HepG2 (cell line): ENCODE measurements around the gene KISS1R. TPM values are rescaled to one million over a fixed set of nuclear protein-coding genes. Genes with fewer than 3 reads are reported as not detected.

Experiments
- ATAC-seq: fragments of 200-7000 bp; cut with Tn5 transposase; 3 replicates; pipeline ENCODE4 v1.9.1; 2020; ENCODE audit warnings: mild to moderate bottlenecking, moderate library complexity
- BruUV-seq: library from RNA; stranded (reverse); fragments of 400-500 nt; replicated peaks from 2 replicates; lab custom pipeline; 2021; lab: Mats Ljungman, UMichigan
- CTCF ChIA-PET: fragments of 300-600 bp; formaldehyde crosslinking; extraction: SDS; loops from one replicate; lab custom pipeline; 2021; ENCODE audit warnings: low total read pairs, inconsistent platforms, low intra/inter-chr PET ratio; lab: Yijun Ruan, JAX
- POLR2A ChIA-PET: fragments of 350-600 bp; sonication (Branson Sonifier 250); formaldehyde crosslinking; loops from one replicate; lab custom pipeline; 2020; ENCODE audit warnings: antibody characterized with exemption, inconsistent platforms; lab: Yijun Ruan, JAX
- DNase-seq: peaks from one replicate; pipeline ENCODE4 v3.0.0-alpha.2; 2015; ENCODE audit warnings: low spot score
- FAIRE-seq: peaks from 3 replicates; lab custom pipeline; 2011; peaks lifted over from hg19 to GRCh38; lab: Jason Lieb, UNC
- H2AFZ ChIP-seq: one replicate; pipeline ENCODE4 v1.6.1; 2011; ENCODE audit warnings: low read length, inconsistent platforms
- H3K27ac ChIP-seq: fragments of 300-600 bp; 3 replicates; pipeline ENCODE4 v1.8.0; 2011; ENCODE audit warnings: mixed run types, mild to moderate bottlenecking, mixed read lengths, low read length, inconsistent platforms; ENCODE audit not compliant: insufficient read depth; ENCODE audit errors: extremely low read length
- H3K27me3 ChIP-seq, 2 experiments: fragments of 200-600 bp in 1 of 2; 2 replicates in 1 of 2; 3 replicates in 1 of 2; pipeline versions ENCODE4 v1.6.0 to v1.8.0; 2011; ENCODE audit warnings: low read length in 2 of 2, mild to moderate bottlenecking in 2 of 2, moderate library complexity in 2 of 2, inconsistent platforms in 1 of 2; ENCODE audit not compliant: insufficient read depth in 2 of 2, control insufficient read depth in 1 of 2
- H3K36me3 ChIP-seq, 2 experiments: fragments of 200-600 bp in 1 of 2; replicated peaks in 1 of 2; 2 replicates in 1 of 2; 3 replicates in 1 of 2; pipeline versions ENCODE4 v1.5.1 to v1.8.0; 2011; ENCODE audit warnings: low read length in 2 of 2, inconsistent platforms in 1 of 2; ENCODE audit not compliant: insufficient read depth in 2 of 2, control insufficient read depth in 1 of 2
- H3K4me1 ChIP-seq: 2 replicates; pipeline ENCODE4 v1.5.1; 2012; ENCODE audit warnings: low read length, inconsistent platforms; ENCODE audit not compliant: insufficient read depth
- H3K4me2 ChIP-seq: 2 replicates; pipeline ENCODE4 v1.6.0; 2011; ENCODE audit warnings: low read depth, low read length, inconsistent platforms
- H3K4me3 ChIP-seq, 3 experiments: fragments of 200-600 bp in 1 of 3; sonication (generic), shearing (Covaris generic) in 1 of 3; replicated peaks in 1 of 3; 2 replicates each; pipeline ENCODE4 v1.5.1; 2011 to 2016; ENCODE audit warnings: low read length in 3 of 3, inconsistent platforms in 2 of 3, low read depth in 2 of 3, mild to moderate bottlenecking in 2 of 3, control low read depth in 1 of 3, mixed read lengths in 1 of 3; ENCODE audit not compliant: insufficient read depth in 1 of 3
- H3K79me2 ChIP-seq: one replicate; pipeline ENCODE4 v1.6.1; 2011; ENCODE audit warnings: low read length, inconsistent platforms; ENCODE audit not compliant: insufficient read depth
- H3K9ac ChIP-seq: 2 replicates; pipeline ENCODE4 v1.6.0; 2011; ENCODE audit warnings: mild to moderate bottlenecking, low read depth, low read length, inconsistent platforms; ENCODE audit not compliant: insufficient read depth
- H3K9me3 ChIP-seq: 2 replicates; pipeline ENCODE4 v1.5.1; 2012; ENCODE audit warnings: mild to moderate bottlenecking, low read length
- H4K20me1 ChIP-seq: 2 replicates; pipeline ENCODE4 v1.6.0; 2011; ENCODE audit warnings: inconsistent platforms, mild to moderate bottlenecking, low read length, moderate library complexity; ENCODE audit not compliant: insufficient read depth
- AGO2 ChIP-seq: fragments of 200-400 bp; formaldehyde crosslinking; optimal IDR thresholded peaks from 2 replicates; pipeline ENCODE3; 2017; ENCODE audit warnings: mild to moderate bottlenecking, low read depth, low read length, moderate library complexity
- CEBPG ChIP-seq: IDR thresholded peaks from 2 replicates; pipeline ENCODE4 v1.6.1; 2016
- CTCF ChIP-seq: sonication (generic); formaldehyde crosslinking; IDR thresholded peaks from 2 replicates; pipeline ENCODE4 v1.5.0; 2020; ENCODE audit warnings: mild to moderate bottlenecking, missing genetic modification reagents, moderate library complexity
- HMG20B ChIP-seq: conservative IDR thresholded peaks from 2 replicates; pipeline ENCODE4 v1.6.1; 2016; ENCODE audit warnings: missing genetic modification reagents, missing compliant biosample characterization
- HNRNPL ChIP-seq: fragments of 200-400 bp; formaldehyde crosslinking; IDR thresholded peaks from 2 replicates; pipeline ENCODE4 v1.6.1; 2017; ENCODE audit warnings: mild to moderate bottlenecking, low read depth, low read length
- MTA1 ChIP-seq: sonication (generic); formaldehyde crosslinking; IDR thresholded peaks from 2 replicates; pipeline ENCODE4 v1.4.0; 2020; ENCODE audit warnings: missing genetic modification reagents, mild to moderate bottlenecking, borderline replicate concordance
- PITX1 ChIP-seq: sonication (generic); formaldehyde crosslinking; IDR thresholded peaks from 2 replicates; pipeline ENCODE4 v1.5.1; 2020; ENCODE audit warnings: mild to moderate bottlenecking, missing genetic modification reagents
- RBFOX2 ChIP-seq: fragments of 200-400 bp; formaldehyde crosslinking; IDR thresholded peaks from 2 replicates; pipeline ENCODE4 v1.6.1; 2017; ENCODE audit warnings: low read depth, mild to moderate bottlenecking, low read length
- RBM22 ChIP-seq: fragments of 200-400 bp; formaldehyde crosslinking; optimal IDR thresholded peaks from 2 replicates; pipeline ENCODE3; 2017; ENCODE audit warnings: mild to moderate bottlenecking, low read length, moderate library complexity
- RXRA ChIP-seq: sonication (generic); formaldehyde crosslinking; IDR thresholded peaks from 2 replicates; pipeline ENCODE4 v1.5.1; 2020; ENCODE audit warnings: missing genetic modification reagents
- STAG1 ChIP-seq: sonication (generic); formaldehyde crosslinking; IDR thresholded peaks from 2 replicates; pipeline ENCODE4 v1.4.0; 2020; ENCODE audit warnings: missing genetic modification reagents
- ZBTB33 ChIP-seq: sonication (generic); formaldehyde crosslinking; IDR thresholded peaks from 2 replicates; pipeline ENCODE4 v1.4.0; 2020; ENCODE audit warnings: missing genetic modification reagents
- ZNF687 ChIP-seq: sonication (generic); formaldehyde crosslinking; IDR thresholded peaks from 2 replicates; pipeline ENCODE4 v1.5.1; 2020; ENCODE audit warnings: mild to moderate bottlenecking, missing genetic modification reagents, moderate library complexity
- WGBS: methylation state at CpG from one replicate; pipeline ENCODE4 v1.1.6; 2017; ENCODE audit warnings: low lambda C conversion rate; 5-methylcytosine and 5-hydroxymethylcytosine counted together
- in situ Hi-C: cut with HindIII; loops from 2 replicates; pipeline ENCODE4 v1.10.0; 2017; ENCODE audit warnings: low pct_unique_long_range_greater_than_20kb; ENCODE audit not compliant: extremely low pct_ligation_motif_present
- intact Hi-C: fragments of 100-400 bp; cut with micrococcal nuclease; formaldehyde crosslinking; loops from one replicate; pipeline ENCODE4 v1.10.0; 2022; ENCODE audit not compliant: unreplicated experiment
- polyA plus RNA-seq, 8 experiments: library from polyadenylated mRNA; depleted of rRNA in 3 of 8; stranded (reverse) in 7 of 8; unstranded in 1 of 8; fragments of >200 nt; fragmentation: Illumina TruSeq in 4 of 8; extraction: Trizol in 4 of 8; gene quantifications; 2 replicates each; pipeline versions ENCODE4 v1.2.1 to v1.2.3, GENCODE V29; 2011 to 2016; ENCODE audit warnings: low read depth in 4 of 8, missing spikeins in 1 of 8, mixed read lengths in 1 of 8; ENCODE audit not compliant: insufficient read depth in 1 of 8
- total RNA-seq, 5 experiments: library from RNA; depleted of rRNA; stranded (reverse); fragments of >200 nt; fragmentation: Illumina TruSeq; extraction: Trizol; gene quantifications; 2 replicates each; pipeline ENCODE4 v1.2.3, GENCODE V29; 2016; ENCODE audit warnings: low read depth in 1 of 5

The KISS1R gene
- total and polyA plus RNA-seq, 2 of the 13 experiments (the other 11 are each of a cell fraction or from before 2014, with no cell fraction given) = 1.1 to 10.2 TPM

GRCh38 chr19:964761-965694, 47.9 kb downstream of the KISS1R start (continued):
- TF ChIP-seq HNRNPL = 0 out of 2 replicates have a peak, but pooled peaks have one; percentile 22
- peak; percentile 88 for TF ChIP-seq RBM22
- TF ChIP-seq PITX1 (CRISPR knock-in tag) = no peak
- TF ChIP-seq, all 625 proteins: peak for 6

GRCh38 chr19:966485-967088, 49.5 kb downstream of the KISS1R start:
- no peak overlapping the region for H3K4me2 ChIP-seq
- no peaks in the 10 kb centered on the region for H3K27me3 ChIP-seq
- H3K9ac ChIP-seq = no peak overlapping the region
- H2AFZ ChIP-seq = no peak overlapping the region
- DNase-seq (no peak), ATAC-seq (peak; percentile 37; the same call in 2 of the 3 replicates), FAIRE-seq (no peak)
- peaks cover 44 to 71% of the 10 kb centered on the region in 2 experiments for H3K36me3 ChIP-seq
- ChIA-PET POLR2A (interaction anchor here (0.7 to 1.6 kb wide), 4 partner anchors 11 to 43 kb away, joined by 3 read pairs; no protein-coding TSS in a partner anchor), CTCF (no interaction called here)
- H3K27ac ChIP-seq = no peak overlapping the region
- H3K79me2 ChIP-seq = peaks cover 8% of the 10 kb centered on the region
- 97% methylated on average over 8 of the region's 17 CpGs for WGBS
- peaks cover 17% of the 10 kb centered on the region for H3K4me1 ChIP-seq
- H3K4me3 ChIP-seq = no peak overlapping the region
- no peaks in the 10 kb centered on the region for H3K9me3 ChIP-seq
- intact Hi-C loops (no loop called here), in situ Hi-C loops (no loop called here)
- no peaks in the 10 kb centered on the region for H4K20me1 ChIP-seq
- BruUV-seq = no TSS peak
- TF ChIP-seq RBFOX2 (peak; percentile 65), HMG20B (CRISPR knock-in tag) (no peak), ZNF687 (CRISPR knock-in tag) (peak; percentile 48), ZBTB33 (CRISPR knock-in tag) (peak; percentile 94), CTCF (peak; percentile 33), RXRA (no peak), STAG1 (CRISPR knock-in tag) (0 out of 2 replicates have a peak, but pooled peaks have one; percentile 6), MTA1 (CRISPR knock-in tag) (no peak), AGO2 (peak; percentile 97), CEBPG (0 out of 2 replicates have a peak, but pooled peaks have one; percentile 10)
